ENCODE results near the gene P2RY14.

DNA sequence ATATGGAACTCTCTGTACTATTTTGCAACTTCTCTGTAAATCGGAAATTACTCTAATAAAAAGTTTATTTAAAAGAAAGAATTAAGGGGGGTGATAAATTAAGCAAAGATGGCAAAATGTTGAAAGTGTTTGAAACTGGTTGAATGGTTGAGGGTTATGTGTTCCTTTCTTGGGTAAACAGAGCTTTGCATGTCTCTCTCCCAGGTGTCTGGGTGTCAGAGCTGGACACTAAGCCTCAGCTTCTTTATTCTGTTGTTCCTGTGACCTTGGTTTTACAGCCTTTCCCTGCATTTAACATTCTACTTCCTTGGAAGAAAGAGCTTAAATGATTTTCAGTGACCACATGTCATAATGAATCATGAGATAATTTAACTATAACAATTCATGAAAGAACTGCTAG lies 82.5 kb downstream of the P2RY14 start:
- TF ChIP-seq, protein P1, sequence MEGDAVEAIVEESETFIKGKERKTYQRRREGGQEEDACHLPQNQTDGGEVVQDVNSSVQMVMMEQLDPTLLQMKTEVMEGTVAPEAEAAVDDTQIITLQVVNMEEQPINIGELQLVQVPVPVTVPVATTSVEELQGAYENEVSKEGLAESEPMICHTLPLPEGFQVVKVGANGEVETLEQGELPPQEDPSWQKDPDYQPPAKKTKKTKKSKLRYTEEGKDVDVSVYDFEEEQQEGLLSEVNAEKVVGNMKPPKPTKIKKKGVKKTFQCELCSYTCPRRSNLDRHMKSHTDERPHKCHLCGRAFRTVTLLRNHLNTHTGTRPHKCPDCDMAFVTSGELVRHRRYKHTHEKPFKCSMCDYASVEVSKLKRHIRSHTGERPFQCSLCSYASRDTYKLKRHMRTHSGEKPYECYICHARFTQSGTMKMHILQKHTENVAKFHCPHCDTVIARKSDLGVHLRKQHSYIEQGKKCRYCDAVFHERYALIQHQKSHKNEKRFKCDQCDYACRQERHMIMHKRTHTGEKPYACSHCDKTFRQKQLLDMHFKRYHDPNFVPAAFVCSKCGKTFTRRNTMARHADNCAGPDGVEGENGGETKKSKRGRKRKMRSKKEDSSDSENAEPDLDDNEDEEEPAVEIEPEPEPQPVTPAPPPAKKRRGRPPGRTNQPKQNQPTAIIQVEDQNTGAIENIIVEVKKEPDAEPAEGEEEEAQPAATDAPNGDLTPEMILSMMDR (IDR thresholded peaks at IDR 0.05; ENCODE audit: insufficient read depth, low read depth, low read length): no peak
- TF ChIP-seq EZH2 (IDR thresholded peaks at IDR 0.05; ENCODE audit: insufficient read depth, low read length): no peak

All from astrocyte (in vitro differentiated cells and primary cell).